HG02571 (cell line): ENCODE measurements around the gene NHSL1.

Source experiments
- ATAC-seq: cut with Tn5 transposase; IDR thresholded peaks from one replicate; pipeline ENCODE4 v1.9.1; 2021; ENCODE audit warnings: mild to moderate bottlenecking, moderate library complexity; ENCODE audit not compliant: unreplicated experiment

Gene NHSL1

GRCh38 chr6:138377844-138378243 is 121.5 kb downstream of the NHSL1 start, which contains the start of gene SMIM28:
Gene SMIM28 (plus strand): TSS chr6:138377905. CDS start chr6:138378073, 168 bp downstream.
- ATAC-seq: no peak

- ATAC-seq: no peak
Observed at GRCh38 chr6:138377042-138377441, 122.3 kb downstream of the NHSL1 start.

GRCh38 chr6:138374815-138375214 is 124.5 kb downstream of the NHSL1 start:
- ATAC-seq: no peak

GRCh38 chr6:138374230-138374629 is 125.1 kb downstream of the NHSL1 start:
- ATAC-seq: no peak

- ATAC-seq: no peak
Observed at GRCh38 chr6:138372711-138373463, 126.4 kb downstream of the NHSL1 start.
